Vagina (tissue), 2 donors: Measurements from ENCODE around the gene NOLC1. TPM values are rescaled to one million over a fixed set of nuclear protein-coding genes. Genes with fewer than 3 reads are reported as not detected.

Experiments used
- DNase-seq, 2 donors: peaks; one replicate each; pipeline ENCODE4 v3.0.0-alpha.2; 2017; ENCODE audit errors: extremely low spot score in 2 of 2
- H3K27ac ChIP-seq: fragments of 200-600 bp; sonication (generic); one replicate; pipeline ENCODE4 v1.5.1; 2019
- H3K27me3 ChIP-seq: fragments of 200-600 bp; sonication (generic); one replicate; pipeline ENCODE4 v1.5.1; 2019
- H3K36me3 ChIP-seq, 2 donors: fragments of 200-600 bp; sonication (generic); one replicate each; pipeline ENCODE4 v1.5.1; 2017 to 2019
- H3K4me1 ChIP-seq: fragments of 200-600 bp; sonication (generic); one replicate; pipeline ENCODE4 v1.5.1; 2019
- H3K4me3 ChIP-seq, 2 donors: fragments of 200-600 bp; sonication (generic); 1 replicate in 1 of 2; 2 replicates in 1 of 2; pipeline ENCODE4 v1.5.1; 2016 to 2019
- H3K9me3 ChIP-seq: fragments of 200-600 bp; sonication (generic); one replicate; pipeline ENCODE4 v1.5.1; 2019
- CTCF ChIP-seq, 3 experiments: fragments of 450-650 bp in 2 of 3; fragments of 200-600 bp in 1 of 3; sonication (generic) in 1 of 3; IDR thresholded peaks; one replicate each; pipeline ENCODE4 v1.5.1; 2017 to 2019; ENCODE audit warnings: antibody characterized with exemption in 3 of 3, mild to moderate bottlenecking in 2 of 3, moderate library complexity in 2 of 3
- POLR2A ChIP-seq, 2 donors: fragments of 450-650 bp; IDR thresholded peaks; one replicate each; pipeline ENCODE4 v1.6.1; 2017; ENCODE audit warnings: antibody characterized with exemption in 2 of 2, mild to moderate bottlenecking in 2 of 2, moderate library complexity in 2 of 2
- POLR2AphosphoS5 ChIP-seq, 2 donors: sonication (generic); formaldehyde crosslinking; IDR thresholded peaks; one replicate each; pipeline ENCODE4 v1.9.0; 2017; ENCODE audit warnings: antibody characterized with exemption in 2 of 2, mild to moderate bottlenecking in 2 of 2, low read depth in 1 of 2; ENCODE audit not compliant: insufficient read depth in 1 of 2
- intact Hi-C: fragments of 100-400 bp; cut with DNase I; formaldehyde crosslinking; loops from one replicate; pipeline ENCODE4 v1.15.1; 2023
- total RNA-seq: library from RNA; depleted of rRNA; stranded (reverse); fragments of >200 nt; gene quantifications from one replicate; pipeline ENCODE4 v1.2.3, GENCODE V29; 2016

The NOLC1 gene
- total RNA-seq, 1 donor from 2014 or later: 61.9 TPM

GRCh38 chr10:102114861-102115618 is 37.1 kb upstream of the NOLC1 start:
- no peaks in the 10 kb centered on the region for H3K9me3 ChIP-seq
- H3K4me1 ChIP-seq: peaks cover 78% of the 10 kb centered on the region
- H3K4me3 ChIP-seq: peak overlapping the region; percentile 46 to 72
- peak overlapping the region; percentile 95 for H3K27ac ChIP-seq
- TF ChIP-seq POLR2A (IDR thresholded peaks at IDR 0.05) (peak in 1 of 2 donors; percentile 39), CTCF (IDR thresholded peaks at IDR 0.05) (no peak), POLR2AphosphoS5 (IDR thresholded peaks at IDR 0.05; ENCODE audit: insufficient read depth in 1 of 2, low read depth in 1 of 2) (peak; percentile 86 to 91)
- H3K36me3 ChIP-seq: peaks cover 0 to 14% of the 10 kb centered on the region in 2 donors
- no peak for DNase-seq
- intact Hi-C loops: no loop called here
- H3K27me3 ChIP-seq: no peaks in the 10 kb centered on the region

GRCh38 chr10:102115775-102116174 is 36.4 kb upstream of the NOLC1 start:
- H3K36me3 ChIP-seq: peaks cover 0 to 7% of the 10 kb centered on the region in 2 donors
- H3K9me3 ChIP-seq: no peaks in the 10 kb centered on the region
- peak overlapping the region in 1 of 2 donors; percentile 72 for H3K4me3 ChIP-seq
- H3K4me1 ChIP-seq: peaks cover 80% of the 10 kb centered on the region
- H3K27me3 ChIP-seq: no peaks in the 10 kb centered on the region
- peak overlapping the region; percentile 95 for H3K27ac ChIP-seq
- DNase-seq: no peak
- intact Hi-C loops: no loop called here
- TF ChIP-seq POLR2AphosphoS5 (IDR thresholded peaks at IDR 0.05; ENCODE audit: insufficient read depth in 1 of 2, low read depth in 1 of 2): no peak
- no peak for TF ChIP-seq POLR2A (IDR thresholded peaks at IDR 0.05)
- no peak for TF ChIP-seq CTCF (IDR thresholded peaks at IDR 0.05)

GRCh38 chr10:102116656-102117055 is 35.5 kb upstream of the NOLC1 start:
- no peak for DNase-seq
- Histone ChIP-seq H3K27ac (peak overlapping the region; percentile 99), H3K27me3 (no peaks in the 10 kb centered on the region), H3K36me3 (no peaks in the 10 kb centered on the region), H3K4me3 (peak overlapping the region; percentile 64 to 69), H3K4me1 (peaks cover 81% of the 10 kb centered on the region), H3K9me3 (no peaks in the 10 kb centered on the region)
- TF ChIP-seq POLR2A (IDR thresholded peaks at IDR 0.05) (no peak), POLR2AphosphoS5 (IDR thresholded peaks at IDR 0.05; ENCODE audit: insufficient read depth in 1 of 2, low read depth in 1 of 2) (no peak), CTCF (IDR thresholded peaks at IDR 0.05) (no peak)
- intact Hi-C loops: no loop called here

DNA sequence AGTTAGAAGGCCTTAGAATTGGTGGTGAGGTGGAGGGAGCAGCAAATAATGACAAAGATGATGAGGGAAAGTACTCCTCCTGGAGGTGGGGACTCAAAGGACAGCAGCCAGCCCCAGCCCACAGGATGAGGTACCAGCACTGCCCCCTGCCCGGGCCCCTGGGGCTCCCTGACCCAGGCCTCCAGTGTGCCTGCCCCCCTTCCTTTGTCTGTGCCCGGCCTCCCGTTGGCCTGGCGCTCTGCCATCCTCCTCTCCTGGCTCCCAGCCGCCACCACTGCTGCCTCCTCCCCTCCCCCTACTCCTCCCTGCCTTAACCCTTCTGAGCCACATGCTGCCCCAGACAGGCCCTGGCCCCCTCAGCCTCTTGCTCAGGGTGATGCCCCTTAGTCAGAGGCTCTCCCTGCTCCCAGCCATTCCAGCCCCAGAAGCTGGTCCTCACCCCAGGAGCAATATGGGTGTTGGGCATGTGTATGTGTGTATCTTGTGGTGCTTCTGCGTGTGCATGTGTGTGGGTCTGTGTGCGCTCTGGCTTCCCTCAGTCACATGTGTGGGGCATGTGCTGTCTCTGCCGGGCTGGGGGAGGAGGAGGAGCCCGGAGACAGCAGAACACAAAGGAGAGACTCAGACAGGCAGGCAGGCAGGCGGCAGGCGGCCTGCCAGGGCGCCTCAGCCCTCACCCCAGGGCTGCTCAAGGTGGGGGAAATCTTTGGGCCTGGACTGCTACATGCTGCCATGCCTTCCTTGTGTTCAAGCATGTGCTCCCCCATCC is 34.6 kb upstream of the NOLC1 start:
- intact Hi-C loops: no loop called here
- peak in 1 of 2 donors; percentile 93 for DNase-seq
- Histone ChIP-seq H3K4me3 (peak overlapping the region; percentile 64 to 69), H3K9me3 (no peaks in the 10 kb centered on the region), H3K27me3 (no peaks in the 10 kb centered on the region), H3K36me3 (no peaks in the 10 kb centered on the region), H3K4me1 (peaks cover 81% of the 10 kb centered on the region), H3K27ac (peak overlapping the region; percentile 99)
- TF ChIP-seq POLR2AphosphoS5 (IDR thresholded peaks at IDR 0.05; ENCODE audit: insufficient read depth in 1 of 2, low read depth in 1 of 2) (peak; percentile 35 to 81), CTCF (IDR thresholded peaks at IDR 0.05) (no peak), POLR2A (IDR thresholded peaks at IDR 0.05) (peak in 1 of 2 donors; percentile 30)
